GM23338 (cell line): ENCODE results near the gene NLRP5. TPM values are rescaled to one million over a fixed set of nuclear protein-coding genes. Genes with fewer than 3 reads are reported as not detected.

ENCODE experiments used
- ATAC-seq: fragments of 200-7000 bp; cut with Tn5 transposase; 3 replicates; pipeline ENCODE4 v1.9.1; 2020
- DNase-seq: peaks from one replicate; pipeline ENCODE4 v3.0.0-alpha.2; 2015; ENCODE audit warnings: low spot score
- H2AFZ ChIP-seq: fragments of 200-600 bp; sonication (generic); 2 replicates; pipeline ENCODE4 v1.8.0; 2016; ENCODE audit warnings: antibody characterized with exemption, mild to moderate bottlenecking, moderate library complexity
- H3F3A ChIP-seq: fragments of 200-600 bp; sonication (generic); replicated peaks from 2 replicates; pipeline ENCODE4 v1.8.0; 2017; ENCODE audit warnings: antibody characterized with exemption, mixed run types, low read depth
- H3K27ac ChIP-seq: fragments of 200-600 bp; sonication (generic); 2 replicates; pipeline ENCODE4 v1.6.1; 2016; ENCODE audit warnings: low read depth
- H3K27me3 ChIP-seq: fragments of 200-600 bp; sonication (generic); 2 replicates; pipeline ENCODE4 v1.8.0; 2016; ENCODE audit warnings: mild to moderate bottlenecking, mixed run types, moderate library complexity; ENCODE audit not compliant: insufficient read depth
- H3K36me3 ChIP-seq: fragments of 200-600 bp; sonication (generic); 2 replicates; pipeline ENCODE4 v1.8.0; 2016; ENCODE audit warnings: mild to moderate bottlenecking; ENCODE audit not compliant: insufficient read depth
- H3K4me1 ChIP-seq: fragments of 200-600 bp; sonication (generic); 2 replicates; pipeline ENCODE4 v1.8.0; 2016; ENCODE audit warnings: mild to moderate bottlenecking, moderate library complexity; ENCODE audit not compliant: insufficient read depth
- H3K4me2 ChIP-seq: fragments of 200-600 bp; sonication (generic); 2 replicates; pipeline ENCODE4 v1.7.1; 2017; ENCODE audit warnings: mixed run types
- H3K4me3 ChIP-seq: fragments of 200-600 bp; sonication (generic); 2 replicates; pipeline ENCODE4 v1.6.1; 2016; ENCODE audit warnings: mixed run types
- H3K79me2 ChIP-seq: fragments of 200-600 bp; sonication (generic); replicated peaks from 2 replicates; pipeline ENCODE4 v1.8.0; 2017; ENCODE audit warnings: mild to moderate bottlenecking; ENCODE audit not compliant: insufficient read depth
- H3K9me2 ChIP-seq: fragments of 200-600 bp; sonication (generic); 2 replicates; pipeline ENCODE4 v1.8.0; 2017; ENCODE audit not compliant: insufficient read depth
- H4K20me1 ChIP-seq: fragments of 200-600 bp; sonication (generic); replicated peaks from 2 replicates; pipeline ENCODE4 v1.8.0; 2017; ENCODE audit warnings: mild to moderate bottlenecking; ENCODE audit not compliant: insufficient read depth
- H3K27ac Mint-ChIP-seq: 2 replicates; pipeline ENCODE4 v1.8.0; 2020; ENCODE audit warnings: inconsistent platforms, mild to moderate bottlenecking, moderate library complexity, mixed read lengths
- H3K27me3 Mint-ChIP-seq: 3 replicates; pipeline ENCODE4 v1.8.0; 2022; ENCODE audit warnings: low read depth, mild to moderate bottlenecking, moderate library complexity, mixed read lengths, inconsistent platforms; ENCODE audit not compliant: insufficient read depth, poor library complexity
- H3K36me3 Mint-ChIP-seq: 3 replicates; pipeline ENCODE4 v1.8.0; 2021; ENCODE audit warnings: low read depth, mild to moderate bottlenecking, inconsistent platforms, moderate library complexity, mixed read lengths
- H3K4me1 Mint-ChIP-seq: 3 replicates; pipeline ENCODE4 v1.8.0; 2020; ENCODE audit warnings: mild to moderate bottlenecking, inconsistent platforms, mixed read lengths
- H3K4me3 Mint-ChIP-seq: 3 replicates; pipeline ENCODE4 v1.8.0; 2021; ENCODE audit warnings: moderate library complexity, mild to moderate bottlenecking, inconsistent platforms, mixed read lengths
- H3K9me3 Mint-ChIP-seq: 3 replicates; pipeline ENCODE4 v1.8.0; 2020; ENCODE audit warnings: moderate library complexity, mild to moderate bottlenecking, inconsistent platforms, mixed read lengths
- CTCF ChIP-seq, 2 experiments: fragments of 200-600 bp in 1 of 2; sonication (generic) in 1 of 2; conservative IDR thresholded peaks; 2 replicates each; pipeline versions ENCODE4 v1.5.1 to v1.6.1; 2016 to 2017; ENCODE audit warnings: antibody characterized with exemption in 2 of 2, low read depth in 2 of 2, mild to moderate bottlenecking in 2 of 2, moderate library complexity in 1 of 2
- EZH2 ChIP-seq: fragments of 200-600 bp; sonication (generic); IDR thresholded peaks from one replicate; pipeline ENCODE4 v1.8.0; 2017; ENCODE audit warnings: antibody characterized with exemption, mild to moderate bottlenecking, low read depth; ENCODE audit not compliant: unreplicated experiment
- EZH2phosphoT487 ChIP-seq: fragments of 200-600 bp; sonication (generic); IDR thresholded peaks from one replicate; pipeline ENCODE4 v1.8.1; 2018; ENCODE audit warnings: antibody characterized with exemption; ENCODE audit not compliant: unreplicated experiment
- POLR2AphosphoS5 ChIP-seq: IDR thresholded peaks from 2 replicates; pipeline ENCODE4 v1.6.1; 2016; ENCODE audit warnings: antibody characterized with exemption, low read depth
- STAT1 ChIP-seq: IDR thresholded peaks from one replicate; pipeline ENCODE4 v1.6.1; 2016; ENCODE audit warnings: antibody characterized with exemption; ENCODE audit not compliant: unreplicated experiment
- ZNF114 ChIP-seq: fragments of 250-450 bp; sonication (Bioruptor Pico); IDR thresholded peaks from 2 replicates; pipeline ENCODE4 v1.5.0; 2020; ENCODE audit warnings: mild to moderate bottlenecking, moderate library complexity
- ZNF331 ChIP-seq: fragments of 250-450 bp; sonication (Bioruptor Pico); IDR thresholded peaks from 2 replicates; pipeline ENCODE4 v1.5.0; 2020; ENCODE audit warnings: low read depth, mild to moderate bottlenecking, moderate library complexity
- polyA plus RNA-seq: library from polyadenylated mRNA; unstranded; fragments of >200 nt; fragmentation: Nextera tagmentation; extraction: Ambion mirVana; gene quantifications from 2 replicates; pipeline ENCODE4 v1.2.1, GENCODE V29; 2016
- total RNA-seq: library from RNA; depleted of rRNA; stranded (reverse); fragments of >200 nt; shearing (Covaris generic); gene quantifications from 2 replicates; pipeline ENCODE4 v1.2.3, GENCODE V29; 2014
- TF ChIP-seq, protein P1 (sequence below): IDR thresholded peaks from one replicate; pipeline ENCODE4 v1.6.1; 2018; ENCODE audit warnings: antibody characterized with exemption; ENCODE audit not compliant: unreplicated experiment
- TF ChIP-seq, protein P2 (sequence below): IDR thresholded peaks from 2 replicates; pipeline ENCODE4 v1.6.1; 2016; ENCODE audit warnings: antibody characterized with exemption

Gene NLRP5
- total and polyA plus RNA-seq, 2 experiments from 2014 or later: not detected

DNA sequence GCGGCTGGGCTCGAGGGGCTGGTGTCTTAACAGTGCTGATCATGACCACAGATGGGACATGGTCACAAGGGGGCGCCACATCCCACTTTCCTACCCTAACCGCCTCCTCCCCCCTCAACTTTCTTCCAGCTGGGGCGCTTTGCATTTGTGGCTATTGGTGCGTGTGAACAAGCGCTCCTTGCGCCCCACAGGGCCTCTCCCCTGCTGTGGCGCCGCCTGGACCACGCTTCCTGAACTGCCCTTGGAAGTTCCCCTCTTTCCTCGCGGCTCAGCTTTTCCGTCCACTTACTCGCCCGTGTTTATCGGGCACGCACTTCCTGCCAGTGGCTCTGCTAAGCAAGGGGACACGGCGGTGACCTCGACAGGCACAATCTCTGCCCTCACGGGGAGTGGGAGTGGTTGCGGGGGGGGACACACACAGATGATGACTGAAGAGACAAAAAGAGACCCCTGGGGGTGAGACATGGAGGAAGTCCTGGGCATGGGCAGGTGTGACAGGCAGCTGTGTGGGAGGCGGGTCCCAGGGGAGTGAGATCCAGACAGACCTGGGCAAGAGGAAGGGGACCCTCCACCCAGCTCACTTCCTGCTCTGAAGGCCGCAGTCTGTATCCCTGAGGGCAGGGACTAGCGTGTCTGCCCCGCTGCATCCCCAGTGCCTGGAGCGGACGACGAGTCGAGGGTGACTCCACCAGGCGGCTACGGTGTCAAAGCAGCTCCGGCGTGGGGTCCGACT lies 94.3 kb downstream of the NLRP5 start:
- TF ChIP-seq CTCF (conservative IDR thresholded peaks at IDR 0.05; ENCODE audit: low read depth in 2 of 2) (peak; percentile 57 to 84), EZH2 (no peak), POLR2AphosphoS5 (no peak), ZNF114 (CRISPR knock-in tag) (no peak), EZH2phosphoT487 (no peak), ZNF331 (CRISPR knock-in tag) (no peak), STAT1 (no peak)
- TF ChIP-seq, protein P1, sequence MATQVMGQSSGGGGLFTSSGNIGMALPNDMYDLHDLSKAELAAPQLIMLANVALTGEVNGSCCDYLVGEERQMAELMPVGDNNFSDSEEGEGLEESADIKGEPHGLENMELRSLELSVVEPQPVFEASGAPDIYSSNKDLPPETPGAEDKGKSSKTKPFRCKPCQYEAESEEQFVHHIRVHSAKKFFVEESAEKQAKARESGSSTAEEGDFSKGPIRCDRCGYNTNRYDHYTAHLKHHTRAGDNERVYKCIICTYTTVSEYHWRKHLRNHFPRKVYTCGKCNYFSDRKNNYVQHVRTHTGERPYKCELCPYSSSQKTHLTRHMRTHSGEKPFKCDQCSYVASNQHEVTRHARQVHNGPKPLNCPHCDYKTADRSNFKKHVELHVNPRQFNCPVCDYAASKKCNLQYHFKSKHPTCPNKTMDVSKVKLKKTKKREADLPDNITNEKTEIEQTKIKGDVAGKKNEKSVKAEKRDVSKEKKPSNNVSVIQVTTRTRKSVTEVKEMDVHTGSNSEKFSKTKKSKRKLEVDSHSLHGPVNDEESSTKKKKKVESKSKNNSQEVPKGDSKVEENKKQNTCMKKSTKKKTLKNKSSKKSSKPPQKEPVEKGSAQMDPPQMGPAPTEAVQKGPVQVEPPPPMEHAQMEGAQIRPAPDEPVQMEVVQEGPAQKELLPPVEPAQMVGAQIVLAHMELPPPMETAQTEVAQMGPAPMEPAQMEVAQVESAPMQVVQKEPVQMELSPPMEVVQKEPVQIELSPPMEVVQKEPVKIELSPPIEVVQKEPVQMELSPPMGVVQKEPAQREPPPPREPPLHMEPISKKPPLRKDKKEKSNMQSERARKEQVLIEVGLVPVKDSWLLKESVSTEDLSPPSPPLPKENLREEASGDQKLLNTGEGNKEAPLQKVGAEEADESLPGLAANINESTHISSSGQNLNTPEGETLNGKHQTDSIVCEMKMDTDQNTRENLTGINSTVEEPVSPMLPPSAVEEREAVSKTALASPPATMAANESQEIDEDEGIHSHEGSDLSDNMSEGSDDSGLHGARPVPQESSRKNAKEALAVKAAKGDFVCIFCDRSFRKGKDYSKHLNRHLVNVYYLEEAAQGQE: peak; percentile 27
- TF ChIP-seq, protein P2, sequence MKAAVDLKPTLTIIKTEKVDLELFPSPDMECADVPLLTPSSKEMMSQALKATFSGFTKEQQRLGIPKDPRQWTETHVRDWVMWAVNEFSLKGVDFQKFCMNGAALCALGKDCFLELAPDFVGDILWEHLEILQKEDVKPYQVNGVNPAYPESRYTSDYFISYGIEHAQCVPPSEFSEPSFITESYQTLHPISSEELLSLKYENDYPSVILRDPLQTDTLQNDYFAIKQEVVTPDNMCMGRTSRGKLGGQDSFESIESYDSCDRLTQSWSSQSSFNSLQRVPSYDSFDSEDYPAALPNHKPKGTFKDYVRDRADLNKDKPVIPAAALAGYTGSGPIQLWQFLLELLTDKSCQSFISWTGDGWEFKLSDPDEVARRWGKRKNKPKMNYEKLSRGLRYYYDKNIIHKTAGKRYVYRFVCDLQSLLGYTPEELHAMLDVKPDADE: no peak
- peak overlapping the region; percentile 95 for H2AFZ ChIP-seq

More for the DNA sequence above, 94.3 kb downstream of the NLRP5 start:
- 0 out of 3 replicates have a peak, but pooled peaks cover under 1% of the 10 kb centered on the region for H3K9me3 Mint-ChIP-seq
- H3K27ac Mint-ChIP-seq: peak overlapping the region; percentile 78; the same call in 1 of the 2 replicates
- H3K9me2 ChIP-seq: no peaks in the 10 kb centered on the region
- H3K79me2 ChIP-seq: no peaks in the 10 kb centered on the region
- H3K4me1 ChIP-seq: peaks cover 15% of the 10 kb centered on the region
- 0 out of 2 replicates have a peak, but pooled peaks cover 9% of the 10 kb centered on the region for H3F3A ChIP-seq
- DNase-seq (peak; percentile 93), ATAC-seq (peak; percentile 79)
- H3K27ac ChIP-seq: no peak overlapping the region
- peak overlapping the region; percentile 89 for H3K4me3 ChIP-seq
- H4K20me1 ChIP-seq: peaks cover 12% of the 10 kb centered on the region; the same call in 1 of the 2 replicates
- H3K27me3 ChIP-seq: no peaks in the 10 kb centered on the region
- peak overlapping the region; percentile 97 for H3K4me2 ChIP-seq
- H3K36me3 ChIP-seq: no peaks in the 10 kb centered on the region
- peaks cover 24% of the 10 kb centered on the region for H3K4me1 Mint-ChIP-seq
- no peaks in the 10 kb centered on the region; the same call in 2 of the 3 replicates for H3K36me3 Mint-ChIP-seq
- peak overlapping the region; percentile 87 for H3K4me3 Mint-ChIP-seq
- H3K27me3 Mint-ChIP-seq: peaks cover 20% of the 10 kb centered on the region
